OCI-M2 (cell line): ENCODE results near the gene GRID1.
"Not testable (repeated sequence)": the region's sequence is repeated elsewhere in the genome, so short reads cannot be mapped to it uniquely, and the experiment has no call there.

ENCODE experiments used
- DNase-seq: peaks from one replicate; lab custom pipeline; 2025; ENCODE audit not compliant: unreplicated experiment; lab: John Stamatoyannopoulos, UW

The GRID1 gene

DNA sequence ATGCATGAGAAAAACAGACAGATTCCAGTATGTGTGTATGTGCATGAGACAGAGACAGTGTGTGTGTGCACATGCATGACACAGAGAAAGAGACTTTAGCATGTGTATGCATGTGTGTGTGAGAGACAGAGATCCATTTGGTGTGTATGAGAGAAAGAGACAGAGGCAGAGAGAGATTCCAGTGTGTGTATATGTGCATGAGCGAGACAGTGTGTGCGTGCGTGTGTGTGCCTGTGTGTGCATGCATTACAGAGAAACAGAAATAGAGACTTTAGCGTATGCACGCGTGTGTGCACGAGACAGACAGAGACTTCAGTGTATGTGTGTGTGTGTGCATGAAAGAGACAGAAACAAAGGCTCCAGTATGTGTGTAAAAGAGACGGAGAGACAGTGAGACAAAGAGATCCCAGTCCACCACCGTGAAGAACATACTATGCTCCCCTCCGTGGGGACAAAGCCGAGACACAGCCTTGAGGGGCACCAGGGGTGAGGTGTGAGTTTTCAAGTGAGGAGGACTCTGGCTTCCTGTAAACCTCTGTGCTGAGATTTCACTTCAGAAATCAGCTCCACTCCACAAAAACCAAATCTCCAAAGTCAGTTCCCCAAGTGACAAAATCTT, 188.9 kb downstream of the GRID1 start:
- no peak for DNase-seq

DNA sequence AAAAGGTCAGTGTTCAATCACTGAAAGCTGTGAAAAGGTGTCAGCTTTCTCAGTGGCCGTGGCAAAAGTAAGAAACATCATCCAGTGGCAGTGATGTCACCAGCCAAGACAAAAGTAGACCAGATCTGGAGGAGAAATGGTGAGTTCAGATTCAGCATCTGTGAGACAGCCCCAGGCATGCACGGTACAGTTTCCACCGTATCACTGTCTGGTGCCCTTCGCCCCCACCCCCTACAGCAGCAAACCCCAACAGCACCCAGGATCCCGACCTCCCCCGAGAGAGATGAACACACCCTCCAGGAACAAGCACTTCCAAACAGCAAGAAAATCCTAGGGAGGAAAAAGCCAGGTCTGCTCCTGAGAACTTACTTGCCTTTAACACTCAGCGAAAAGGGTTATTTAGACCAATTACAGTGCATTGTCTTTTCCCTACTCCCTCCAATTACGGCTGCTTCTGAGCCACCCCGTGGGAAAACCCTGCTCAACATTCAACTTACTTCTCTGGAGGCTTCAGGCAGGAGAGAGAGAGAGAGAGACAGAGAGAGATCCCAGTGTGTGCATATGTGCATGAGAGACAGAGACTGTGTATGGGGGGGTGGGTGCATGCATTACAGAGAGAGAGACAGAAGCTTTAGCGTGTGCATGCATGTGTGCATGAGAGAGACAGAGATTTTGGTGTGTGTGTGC, 189.6 kb downstream of the GRID1 start:
- DNase-seq, result no peak

- DNase-seq, result not testable (repeated sequence)
Observed at GRCh38 chr10:86175476-86175875, 191.1 kb downstream of the GRID1 start.

DNA sequence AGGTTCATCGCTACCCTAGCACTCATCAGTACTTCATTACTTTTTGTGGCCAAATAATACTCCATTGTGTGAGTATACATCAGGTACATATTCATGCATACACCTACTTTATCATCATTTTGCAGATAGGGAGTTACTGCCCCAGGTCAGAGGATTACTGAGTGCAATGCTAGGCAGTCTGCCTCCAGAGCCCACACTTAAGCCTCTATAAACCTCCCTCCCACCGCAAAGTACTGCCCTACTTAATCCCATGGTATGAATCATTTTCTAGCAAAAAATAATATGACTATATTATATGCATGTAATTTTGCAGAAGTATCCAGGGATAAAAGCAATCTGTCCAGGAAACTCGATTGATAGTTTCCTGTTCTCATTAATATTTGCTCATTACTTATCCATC, 194.3 kb downstream of the GRID1 start:
- no peak for DNase-seq

DNA sequence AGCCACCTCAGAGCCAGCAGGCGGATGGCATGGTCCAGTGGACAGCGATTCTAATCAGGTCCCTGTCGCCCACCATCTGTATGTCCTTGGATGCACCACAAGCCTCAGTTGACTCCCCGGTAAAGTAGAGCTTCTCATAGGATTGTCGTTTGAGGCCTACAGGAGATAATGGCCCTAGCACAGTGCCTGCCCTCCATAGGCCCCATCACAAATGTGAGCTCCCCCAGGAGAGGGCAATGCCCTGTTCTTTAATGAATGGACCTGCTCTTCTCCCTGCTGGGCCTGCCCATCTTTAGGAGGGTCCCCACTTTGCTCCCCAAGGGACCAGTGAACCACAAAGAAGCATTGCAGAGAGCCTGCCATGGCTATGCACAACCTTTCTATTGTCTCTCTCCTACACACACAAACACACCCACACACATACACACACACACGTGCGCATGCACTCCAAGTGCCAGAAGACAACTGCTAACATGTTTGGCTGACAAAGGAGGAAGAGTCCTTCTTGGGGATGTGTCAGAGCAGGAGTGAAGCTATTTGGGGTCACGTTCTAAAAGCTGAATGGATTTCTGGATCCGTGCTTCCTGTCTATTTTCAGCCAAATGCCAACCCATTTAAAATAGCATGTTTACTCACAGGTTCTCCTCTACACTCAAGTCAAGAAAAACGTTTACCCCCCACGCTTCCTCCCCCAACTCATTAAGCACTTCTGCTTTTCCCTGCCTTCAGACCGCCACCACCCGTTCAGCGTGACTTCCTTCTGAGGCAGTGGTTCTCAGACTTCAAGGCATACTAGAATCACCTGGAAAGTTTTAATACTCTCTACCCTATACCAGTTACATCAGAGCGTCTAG, 196.1 kb downstream of the GRID1 start:
- no peak for DNase-seq

- no peak for DNase-seq
Observed at GRCh38 chr10:86169506-86170254, 196.9 kb downstream of the GRID1 start.

- no peak for DNase-seq
Observed at GRCh38 chr10:86169066-86169465, 197.5 kb downstream of the GRID1 start.

DNA sequence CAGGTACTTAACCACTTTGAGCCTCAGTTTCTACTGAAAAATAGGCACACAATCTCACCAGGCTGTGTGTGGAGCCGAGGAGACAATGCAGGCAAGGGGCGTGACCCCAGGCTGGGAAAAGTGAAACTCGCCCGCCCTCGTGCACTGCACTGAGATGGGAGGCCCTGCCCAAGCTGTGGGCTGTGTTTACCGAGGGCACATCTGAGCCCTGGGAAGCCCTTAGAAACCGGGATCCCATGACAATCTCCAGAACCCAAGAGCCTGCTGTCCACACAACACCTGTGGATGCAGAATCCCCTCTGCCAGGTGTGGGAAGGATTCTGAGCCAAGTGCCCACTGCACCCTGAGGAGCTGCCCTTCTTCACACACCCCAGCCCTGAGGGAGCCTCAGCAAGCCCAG, 198.3 kb downstream of the GRID1 start:
- no peak for DNase-seq

DNA sequence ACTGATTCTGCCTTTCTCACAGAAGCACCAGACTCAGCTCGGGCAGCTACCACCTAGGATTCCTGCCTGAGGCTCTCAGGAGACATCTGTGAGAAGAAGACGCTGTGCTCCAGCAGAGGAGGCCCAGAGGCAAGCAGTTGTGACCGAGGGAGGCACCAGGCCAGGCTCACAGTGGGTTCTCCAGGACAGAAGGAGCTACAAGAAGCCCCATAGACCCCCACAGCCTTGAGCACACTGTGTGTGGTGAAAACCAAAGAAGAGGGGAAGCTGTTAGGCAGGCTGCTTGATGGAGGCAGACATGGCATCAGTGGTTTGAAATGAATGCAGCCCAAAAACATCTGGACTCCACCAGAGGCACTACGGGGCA, 198.8 kb downstream of the GRID1 start:
- DNase-seq, result no peak

DNA sequence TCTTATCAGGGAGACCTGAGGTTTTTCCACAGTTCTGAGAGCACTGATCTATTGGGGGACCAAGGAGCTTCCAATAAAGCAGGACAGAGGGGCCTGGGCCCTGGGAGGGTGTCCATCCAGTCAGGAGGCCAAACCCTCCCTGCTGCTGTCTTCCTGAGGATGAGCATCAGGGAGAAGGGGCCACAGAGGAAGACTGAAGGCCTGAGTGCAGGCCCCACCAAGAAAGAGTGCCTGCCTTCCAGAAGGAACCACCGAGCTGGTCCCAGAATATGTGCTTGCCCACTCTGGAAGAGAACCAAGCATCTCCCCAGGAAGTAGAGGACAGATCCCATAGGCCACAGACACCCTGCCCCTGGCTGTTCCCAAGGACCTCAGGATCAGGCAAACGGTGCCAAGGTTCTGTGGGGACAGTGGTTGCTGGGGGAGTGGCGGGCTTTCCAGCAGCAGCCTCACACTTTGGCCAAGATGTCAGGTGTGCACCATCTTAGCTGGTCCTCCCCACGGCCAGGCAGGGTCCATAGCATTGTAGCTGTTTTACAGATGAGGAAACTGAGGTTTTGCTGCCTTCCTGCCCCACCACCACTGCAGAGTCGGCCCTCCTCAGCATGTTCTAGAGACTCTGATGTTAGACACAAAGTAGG, 199.4 kb downstream of the GRID1 start:
- no peak for DNase-seq

GRCh38 chr10:86165666-86166065, 200.9 kb downstream of the GRID1 start:
- DNase-seq, result no peak

DNA sequence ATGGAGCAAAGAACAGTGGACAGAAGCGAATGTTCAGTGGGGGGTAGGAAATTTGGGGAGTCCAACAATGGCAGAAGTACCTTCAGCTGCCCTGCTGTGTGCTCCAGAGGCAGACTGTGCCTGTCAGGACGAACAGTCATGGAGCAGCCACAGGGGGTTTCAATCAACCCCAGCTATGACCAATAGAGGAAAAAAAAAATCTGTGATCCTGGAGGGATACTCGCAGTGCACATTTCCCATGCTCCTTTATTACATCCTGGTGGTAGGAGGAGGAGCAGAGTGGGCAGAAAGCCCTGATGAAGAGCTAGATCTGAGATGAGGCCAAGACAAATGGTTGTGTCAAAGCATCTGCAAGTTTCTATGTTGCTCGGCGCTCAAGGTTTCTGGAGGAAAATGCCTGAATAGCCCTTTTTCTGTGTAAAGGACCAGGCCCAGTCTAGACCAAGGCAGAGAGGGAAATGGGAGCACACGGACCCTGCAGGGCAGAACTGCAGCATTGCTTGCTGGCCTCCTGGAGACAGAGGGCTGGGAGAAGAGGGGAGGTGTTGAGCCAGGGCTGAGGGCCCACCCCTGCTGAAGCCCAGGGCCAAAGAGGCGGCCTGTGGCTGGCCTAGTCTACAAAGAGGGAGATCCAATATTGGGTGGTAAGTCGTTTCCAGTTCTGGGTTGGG, 201.5 kb downstream of the GRID1 start:
- DNase-seq, result no peak

- DNase-seq, result no peak
Observed at GRCh38 chr10:86164174-86164774, 202.3 kb downstream of the GRID1 start.

GRCh38 chr10:86163522-86164173, 202.9 kb downstream of the GRID1 start:
- DNase-seq, result no peak

- no peak for DNase-seq
Observed at GRCh38 chr10:86162696-86163400, 203.7 kb downstream of the GRID1 start.

DNA sequence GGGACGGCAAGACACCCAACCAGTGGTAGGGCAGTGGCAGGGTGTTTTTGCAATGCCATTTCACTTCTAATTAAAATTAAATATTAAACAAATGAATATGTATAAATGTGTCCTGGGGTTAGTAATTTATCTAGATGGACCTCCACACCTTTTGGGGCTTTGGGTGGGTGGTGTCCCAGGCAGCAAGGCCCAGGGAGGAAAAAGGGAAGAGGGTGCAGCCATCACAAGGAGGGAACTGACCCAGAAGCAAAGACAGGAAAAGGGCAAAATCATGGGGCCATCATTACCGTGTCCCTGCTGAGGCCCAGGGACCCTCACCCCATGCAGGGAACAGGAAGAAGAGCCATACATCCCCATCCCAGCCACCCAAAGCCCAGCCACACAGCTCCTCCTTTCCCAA, 204.6 kb downstream of the GRID1 start:
- DNase-seq, result no peak

DNA sequence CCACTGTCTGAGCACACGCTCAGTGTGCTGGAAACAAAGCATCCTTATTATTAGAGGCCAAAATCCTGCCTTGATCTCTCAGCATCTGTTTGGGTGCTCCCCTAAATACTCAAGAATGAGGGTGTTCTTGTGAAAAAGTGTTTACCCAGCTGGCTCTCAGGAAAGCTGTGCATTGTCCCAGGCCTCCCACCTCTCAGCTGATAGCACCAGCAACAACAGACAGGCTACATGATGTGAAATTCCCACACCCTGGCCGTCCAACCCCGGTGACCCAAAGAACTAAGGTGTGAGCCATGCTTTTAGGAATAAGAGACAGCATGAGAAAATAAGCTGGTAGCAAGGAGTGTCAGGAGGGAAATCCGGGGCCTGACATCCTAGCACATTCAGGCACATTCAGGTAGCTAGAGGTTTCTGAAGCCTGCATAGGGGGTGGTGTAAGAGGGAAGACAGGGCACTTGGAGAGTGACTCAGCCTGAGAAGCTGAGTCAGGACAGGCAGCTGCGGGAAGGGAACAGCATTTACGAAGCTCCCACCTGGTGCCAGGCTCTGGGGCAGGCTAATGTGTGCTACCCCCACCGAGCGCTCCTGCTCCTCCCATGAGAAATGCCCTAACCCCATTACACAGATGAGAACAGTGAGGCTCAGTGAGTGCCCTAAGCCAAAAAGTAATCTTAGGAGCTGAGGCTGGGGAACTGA, 205.6 kb downstream of the GRID1 start:
- no peak for DNase-seq

DNA sequence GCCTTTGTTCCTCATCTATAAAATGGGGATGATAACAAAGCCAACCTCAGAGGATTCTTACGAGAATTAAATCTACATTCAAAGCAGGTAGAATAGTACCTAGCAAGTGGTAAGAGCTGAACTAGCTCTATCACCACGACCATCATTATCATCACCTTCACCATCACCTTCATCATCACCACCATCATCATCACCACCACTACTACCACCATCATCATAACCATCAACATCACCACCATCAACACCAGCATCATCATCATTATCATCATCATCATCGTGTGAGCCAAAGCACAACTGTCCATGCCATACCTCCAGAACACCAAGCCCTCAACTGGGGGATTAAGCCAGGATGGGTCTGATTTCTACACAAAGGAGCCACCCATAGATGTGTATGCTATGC, 206.8 kb downstream of the GRID1 start:
- DNase-seq, result no peak
